ENCODE results near the gene PFKL. TPM values are rescaled to one million over a fixed set of nuclear protein-coding genes. Genes with fewer than 3 reads are reported as not detected.
A peak's percentile ranks its signal among the peaks of the same experiment; 100 is the strongest.

The PFKL gene
- total RNA-seq, 1 donor: 114 TPM

- DNase-seq (ENCODE audit: low read depth): peak; percentile 16
- H3K4me3 ChIP-seq (ENCODE audit: low read depth, low read length): no peak within 1 kb of the TSS
- TF ChIP-seq CTCF (IDR thresholded peaks at IDR 0.05; ENCODE audit: insufficient read depth, low read length): no peak
These were observed 53.5 kb downstream of the PFKL start, which contains the start of gene TRPM2 for GRCh38 chr21:44353191-44353970. TSS of gene TRPM2 (plus strand) at chr21:44353621. CDS start at chr21:44353701, 80 bp downstream.

GRCh38 chr21:44354001-44354405 is 54.1 kb downstream of the PFKL start:
- no peak for DNase-seq (ENCODE audit: low read depth)
- no peak for TF ChIP-seq CTCF (IDR thresholded peaks at IDR 0.05; ENCODE audit: insufficient read depth, low read length)
- no peak overlapping the region for H3K4me3 ChIP-seq (ENCODE audit: low read depth, low read length)

- no peak overlapping the region for H3K4me3 ChIP-seq (ENCODE audit: low read depth, low read length)
- no peak for TF ChIP-seq CTCF (IDR thresholded peaks at IDR 0.05; ENCODE audit: insufficient read depth, low read length)
- DNase-seq (ENCODE audit: low read depth): no peak
These were observed 55.2 kb downstream of the PFKL start for GRCh38 chr21:44354775-44355771.

- TF ChIP-seq CTCF (IDR thresholded peaks at IDR 0.05; ENCODE audit: insufficient read depth, low read length): no peak
- DNase-seq (ENCODE audit: low read depth): no peak
- no peak overlapping the region for H3K4me3 ChIP-seq (ENCODE audit: low read depth, low read length)
These were observed 56.3 kb downstream of the PFKL start for GRCh38 chr21:44356160-44356559.

- TF ChIP-seq CTCF (IDR thresholded peaks at IDR 0.05; ENCODE audit: insufficient read depth, low read length): no peak
- H3K4me3 ChIP-seq (ENCODE audit: low read depth, low read length): no peak overlapping the region
- no peak for DNase-seq (ENCODE audit: low read depth)
These were observed 56.8 kb downstream of the PFKL start for GRCh38 chr21:44356636-44357035.

- no peak for TF ChIP-seq CTCF (IDR thresholded peaks at IDR 0.05; ENCODE audit: insufficient read depth, low read length)
- no peak for DNase-seq (ENCODE audit: low read depth)
- no peak overlapping the region for H3K4me3 ChIP-seq (ENCODE audit: low read depth, low read length)
These were observed 57.4 kb downstream of the PFKL start for GRCh38 chr21:44357064-44357837.

All from fibroblast of the aortic adventitia (primary cell).